H1 (cell line): ENCODE data around the gene ZBP1. TPM values are rescaled to one million over a fixed set of nuclear protein-coding genes. Genes with fewer than 3 reads are reported as not detected.

Experiments
- SIX5 ChIP-seq: IDR thresholded peaks from 2 replicates; pipeline ENCODE4 v1.6.1; 2011; ENCODE audit warnings: mild to moderate bottlenecking, low read depth, low read length
- polyA plus RNA-seq, 7 experiments: library from polyadenylated mRNA; depleted of rRNA in 3 of 7; stranded (reverse) in 5 of 7; unstranded in 2 of 7; fragments of >200 nt in 5 of 7; fragments of 200-250 nt in 2 of 7; gene quantifications; 1 replicate in 5 of 7; 2 replicates in 1 of 7; 4 replicates in 1 of 7; pipeline versions ENCODE4 v1.2.1 to v1.2.3, GENCODE V29; 2011 to 2013; ENCODE audit warnings: missing spikeins in 2 of 7, mixed read lengths in 2 of 7
- total RNA-seq: library from RNA; stranded (reverse); fragmentation: NEBNext Ultra II Directional; extraction: Animal tissue kit (Norgen Biotek cat#: 25700); gene quantifications from 2 replicates; pipeline ENCODE4 v1.2.1, GENCODE V29; 2021

Gene ZBP1
- total and polyA plus RNA-seq, 2 of the 8 experiments (the other 6 are each of a cell fraction or from before 2014, with no cell fraction given), result not detected

- TF ChIP-seq SIX5, result no peak
Measured at GRCh38 chr20:57587989-57588377, 32.2 kb downstream of the ZBP1 start (continued).
